ENCODE data around the gene TMEM187.

DNA sequence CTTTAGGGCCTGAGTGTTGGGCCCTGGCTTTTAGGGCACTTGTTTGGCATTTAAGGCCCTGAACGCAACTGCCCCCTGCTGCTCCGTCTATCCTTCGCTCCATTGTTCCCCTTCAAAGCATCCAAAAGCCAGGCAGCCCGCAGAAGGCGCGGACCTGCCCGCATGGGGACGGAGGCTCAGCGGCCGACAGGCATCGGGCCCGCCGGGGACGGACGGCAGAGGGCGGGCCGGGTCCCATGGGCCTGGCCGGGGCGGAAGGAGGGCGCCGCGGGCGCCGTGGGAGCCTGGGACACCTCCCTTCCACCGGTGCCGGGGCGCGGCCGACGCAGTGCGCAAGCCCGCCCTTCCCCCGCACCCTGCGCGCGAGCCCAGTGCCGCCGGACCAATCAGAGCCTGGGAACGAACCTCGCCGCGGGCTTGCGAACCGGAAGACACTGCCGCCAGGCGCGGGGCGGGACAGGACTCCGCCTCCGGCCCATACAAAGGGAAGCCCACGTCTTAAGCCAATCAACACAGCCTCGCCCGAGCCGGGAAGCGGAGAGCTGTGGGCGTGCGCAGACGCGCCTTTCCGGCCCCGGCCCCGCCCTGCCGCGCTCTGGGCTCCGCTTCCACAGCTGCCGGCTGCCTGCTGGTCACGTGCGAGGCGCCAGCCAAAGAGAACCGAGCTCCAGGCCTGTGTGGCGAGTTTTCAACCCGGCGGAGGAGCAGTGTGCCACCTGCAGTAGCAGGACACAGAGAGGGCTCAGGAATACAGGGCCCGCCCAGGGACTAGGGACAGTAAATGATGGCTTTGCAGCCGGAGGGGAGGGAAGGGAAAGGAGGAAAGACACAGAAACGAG lies 44.4 kb upstream of the TMEM187 start:
- TF ChIP-seq POLR2A (IDR thresholded peaks at IDR 0.05) (peak in 1 of 2 donors; percentile 83), POLR2AphosphoS5 (IDR thresholded peaks at IDR 0.05; ENCODE audit: insufficient read depth in 1 of 2, low read depth in 1 of 2) (peak; percentile 74 to 89)
